AG09319 (cell line): ENCODE data around the gene APEH.

ENCODE experiments used
- DNase-seq: peaks from one replicate; pipeline ENCODE4 v3.0.0-alpha.2; 2010; ENCODE audit warnings: low read depth; ENCODE audit errors: extremely low read depth
- CTCF ChIP-seq: IDR thresholded peaks from 2 replicates; pipeline ENCODE4 v1.5.1; 2011; ENCODE audit warnings: low read depth, mild to moderate bottlenecking, inconsistent platforms, low read length, moderate library complexity

Gene APEH

GRCh38 chr3:49673715-49674496 is at the start of gene APEH:
APEH (plus strand) TSS chr3:49674351; CDS start chr3:49674402, 51 bp downstream.
- no peak for TF ChIP-seq CTCF
- DNase-seq = peak; percentile 92

- no peak for TF ChIP-seq CTCF
- no peak for DNase-seq
Observed at GRCh38 chr3:49625071-49625470, 49.1 kb upstream of the APEH start.

- TF ChIP-seq CTCF = no peak
- no peak for DNase-seq
Observed at GRCh38 chr3:49626101-49626581, 48.0 kb upstream of the APEH start.

GRCh38 chr3:49626796-49627195 is 47.4 kb upstream of the APEH start:
- DNase-seq = no peak
- TF ChIP-seq CTCF = no peak

- DNase-seq = no peak
- TF ChIP-seq CTCF = no peak
Observed at GRCh38 chr3:49627634-49628033, 46.5 kb upstream of the APEH start.

- no peak for TF ChIP-seq CTCF
- DNase-seq = no peak
Observed at GRCh38 chr3:49628249-49628648, 45.9 kb upstream of the APEH start.

GRCh38 chr3:49629451-49629850 is 44.7 kb upstream of the APEH start:
- DNase-seq = no peak
- no peak for TF ChIP-seq CTCF
